ENCODE data around the gene RHOH. TPM values are rescaled to one million over a fixed set of nuclear protein-coding genes. Genes with fewer than 3 reads are reported as not detected.
A peak's percentile ranks its signal among the peaks of the same experiment; 100 is the strongest.

The RHOH gene
- total and polyA plus RNA-seq, 10 of the 15 experiments (the other 5 are each of a cell fraction or from before 2014, with no cell fraction given): 46.5 to 120 (median 57.9) TPM

- TF ChIP-seq ZNF687 (IDR thresholded peaks at IDR 0.05) (peak; percentile 99), RFX5 (IDR thresholded peaks at IDR 0.05; ENCODE audit: low read depth, low read length) (0 out of 2 replicates have a peak, but pooled peaks have one; percentile 27), MXI1 (IDR thresholded peaks at IDR 0.05; ENCODE audit: low read depth, low read length) (peak; percentile 90), SUPT20H (IDR thresholded peaks at IDR 0.05; ENCODE audit: borderline replicate concordance, control insufficient read depth, low read depth, low read length) (no peak), BACH1 (IDR thresholded peaks at IDR 0.05; ENCODE audit: borderline replicate concordance) (peak; percentile 73; the same call in 1 of the 2 replicates), EP300 (IDR thresholded peaks at IDR 0.05; ENCODE audit: borderline replicate concordance in 1 of 2, control insufficient read depth in 1 of 2, low read depth in 2 of 2, low read length in 2 of 2) (peak; percentile 79 to 93), JUND (IDR thresholded peaks at IDR 0.05; ENCODE audit: low read depth, low read length) (0 out of 2 replicates have a peak, but pooled peaks have one; percentile 29), KLF5 (IDR thresholded peaks at IDR 0.05; ENCODE audit: partially characterized antibody) (no peak), TCF12 (IDR thresholded peaks at IDR 0.05; ENCODE audit: low read depth, low read length) (peak; percentile 35), IKZF2 (IDR thresholded peaks at IDR 0.05) (peak; percentile 94 to 95), BRCA1 (IDR thresholded peaks at IDR 0.05; ENCODE audit: low read depth, low read length) (0 out of 2 replicates have a peak, but pooled peaks have one; percentile 17), EED (IDR thresholded peaks at IDR 0.05; ENCODE audit: low read depth) (peak; percentile 92), YY1 (IDR thresholded peaks at IDR 0.05; ENCODE audit: low read depth, low read length) (peak; percentile 74)
Observed at GRCh38 chr4:40199999-40200874, 3.4 kb downstream of the RHOH start (continued).

Data from GM12878 (cell line).